ENCODE measurements around the gene LAMA2.
A peak's percentile ranks its signal among the peaks of the same experiment; 100 is the strongest.

LAMA2 gene

GRCh38 chr6:129486327-129486726, 603.4 kb downstream of the LAMA2 start:
- H3K4me3 ChIP-seq (ENCODE audit: low read depth, low read length), result no peak overlapping the region
- DNase-seq, result no peak
- in situ Hi-C loops (cut with HindIII; ENCODE audit: low pct_ligation_motif_present, low sequenced_read_pairs), result no loop called here
- no peak for TF ChIP-seq CTCF (IDR thresholded peaks at IDR 0.05; ENCODE audit: low read depth, low read length, missing control alignments)
- no peak overlapping the region for H3K27ac ChIP-seq
- no peaks in the 10 kb centered on the region for H3K36me3 ChIP-seq (replicated peaks)
- no peaks in the 10 kb centered on the region for H3K27me3 ChIP-seq (replicated peaks)

- in situ Hi-C loops (cut with HindIII; ENCODE audit: low pct_ligation_motif_present, low sequenced_read_pairs), result no loop called here
- no peak overlapping the region for H3K4me3 ChIP-seq (ENCODE audit: low read depth, low read length)
- H3K27ac ChIP-seq, result no peak overlapping the region
- H3K36me3 ChIP-seq (replicated peaks), result no peaks in the 10 kb centered on the region
- TF ChIP-seq CTCF (IDR thresholded peaks at IDR 0.05; ENCODE audit: low read depth, low read length, missing control alignments), result no peak
- H3K27me3 ChIP-seq (replicated peaks), result no peaks in the 10 kb centered on the region
- DNase-seq, result no peak
Measured at GRCh38 chr6:129488313-129488712, 605.4 kb downstream of the LAMA2 start.

GRCh38 chr6:129489215-129489765, 606.4 kb downstream of the LAMA2 start:
- no peaks in the 10 kb centered on the region for H3K36me3 ChIP-seq (replicated peaks)
- in situ Hi-C loops (cut with HindIII; ENCODE audit: low pct_ligation_motif_present, low sequenced_read_pairs), result no loop called here
- H3K27me3 ChIP-seq (replicated peaks), result no peaks in the 10 kb centered on the region
- peak overlapping the region; percentile 100 for H3K27ac ChIP-seq
- H3K4me3 ChIP-seq (ENCODE audit: low read depth, low read length), result no peak overlapping the region
- no peak for TF ChIP-seq CTCF (IDR thresholded peaks at IDR 0.05; ENCODE audit: low read depth, low read length, missing control alignments)
- no peak for DNase-seq

GRCh38 chr6:129490521-129491255, 607.8 kb downstream of the LAMA2 start:
- in situ Hi-C loops (cut with HindIII; ENCODE audit: low pct_ligation_motif_present, low sequenced_read_pairs), result no loop called here
- DNase-seq, result peak; percentile 95
- no peak for TF ChIP-seq CTCF (IDR thresholded peaks at IDR 0.05; ENCODE audit: low read depth, low read length, missing control alignments)
- Histone ChIP-seq H3K27ac (peak overlapping the region; percentile 100), H3K27me3 (replicated peaks) (no peaks in the 10 kb centered on the region), H3K36me3 (replicated peaks) (no peaks in the 10 kb centered on the region), H3K4me3 (ENCODE audit: low read depth, low read length) (peak overlapping the region; percentile 42)

GRCh38 chr6:129491436-129491835, 608.5 kb downstream of the LAMA2 start:
- no peaks in the 10 kb centered on the region for H3K36me3 ChIP-seq (replicated peaks)
- peak; percentile 34 for DNase-seq
- peak overlapping the region; percentile 100 for H3K27ac ChIP-seq
- H3K4me3 ChIP-seq (ENCODE audit: low read depth, low read length), result no peak overlapping the region
- in situ Hi-C loops (cut with HindIII; ENCODE audit: low pct_ligation_motif_present, low sequenced_read_pairs), result no loop called here
- no peak for TF ChIP-seq CTCF (IDR thresholded peaks at IDR 0.05; ENCODE audit: low read depth, low read length, missing control alignments)
- no peaks in the 10 kb centered on the region for H3K27me3 ChIP-seq (replicated peaks)
